ENCODE data around the gene BEGAIN.
"Not testable (repeated sequence)": the region's sequence is repeated elsewhere in the genome, so short reads cannot be mapped to it uniquely, and the experiment has no call there.

The BEGAIN gene

GRCh38 chr14:100534528-100535286, 52.5 kb downstream of the BEGAIN start:
- no peak for DNase-seq

- no peak for DNase-seq
These were observed 53.3 kb downstream of the BEGAIN start for GRCh38 chr14:100533656-100534485.

- DNase-seq = no peak
These were observed 54.1 kb downstream of the BEGAIN start for GRCh38 chr14:100532906-100533655.

GRCh38 chr14:100532154-100532861, 54.9 kb downstream of the BEGAIN start:
- no peak for DNase-seq

GRCh38 chr14:100531152-100532121, 55.8 kb downstream of the BEGAIN start:
- DNase-seq = no peak

GRCh38 chr14:100530270-100531072, 56.7 kb downstream of the BEGAIN start:
- DNase-seq = no peak

GRCh38 chr14:100529561-100530031, 57.6 kb downstream of the BEGAIN start:
- no peak for DNase-seq

GRCh38 chr14:100528962-100529560, 58.2 kb downstream of the BEGAIN start:
- DNase-seq = no peak

GRCh38 chr14:100526632-100527031, 60.6 kb downstream of the BEGAIN start:
- DNase-seq = no peak

- DNase-seq = no peak
These were observed 61.2 kb downstream of the BEGAIN start for GRCh38 chr14:100526057-100526456.

GRCh38 chr14:100525615-100526014, 61.6 kb downstream of the BEGAIN start:
- no peak for DNase-seq

GRCh38 chr14:100524933-100525243, 62.3 kb downstream of the BEGAIN start:
- peak; percentile 55 for DNase-seq

GRCh38 chr14:100524233-100524932, 62.8 kb downstream of the BEGAIN start:
- DNase-seq = no peak

- DNase-seq = no peak
These were observed 63.4 kb downstream of the BEGAIN start for GRCh38 chr14:100523843-100524169.

- no peak for DNase-seq
These were observed 63.9 kb downstream of the BEGAIN start for GRCh38 chr14:100523131-100523842.

GRCh38 chr14:100522616-100523099, 64.6 kb downstream of the BEGAIN start:
- DNase-seq = no peak

- DNase-seq = not testable (repeated sequence)
These were observed 81.2 kb downstream of the BEGAIN start for GRCh38 chr14:100506053-100506452.

GRCh38 chr14:100504372-100505078, 82.7 kb downstream of the BEGAIN start:
- DNase-seq = no peak

Measured in CD4-positive, alpha-beta T cell treated with Interleukin-6 for 4 hours (primary cell).